ENCODE measurements around the gene SKOR1.

The SKOR1 gene

DNA sequence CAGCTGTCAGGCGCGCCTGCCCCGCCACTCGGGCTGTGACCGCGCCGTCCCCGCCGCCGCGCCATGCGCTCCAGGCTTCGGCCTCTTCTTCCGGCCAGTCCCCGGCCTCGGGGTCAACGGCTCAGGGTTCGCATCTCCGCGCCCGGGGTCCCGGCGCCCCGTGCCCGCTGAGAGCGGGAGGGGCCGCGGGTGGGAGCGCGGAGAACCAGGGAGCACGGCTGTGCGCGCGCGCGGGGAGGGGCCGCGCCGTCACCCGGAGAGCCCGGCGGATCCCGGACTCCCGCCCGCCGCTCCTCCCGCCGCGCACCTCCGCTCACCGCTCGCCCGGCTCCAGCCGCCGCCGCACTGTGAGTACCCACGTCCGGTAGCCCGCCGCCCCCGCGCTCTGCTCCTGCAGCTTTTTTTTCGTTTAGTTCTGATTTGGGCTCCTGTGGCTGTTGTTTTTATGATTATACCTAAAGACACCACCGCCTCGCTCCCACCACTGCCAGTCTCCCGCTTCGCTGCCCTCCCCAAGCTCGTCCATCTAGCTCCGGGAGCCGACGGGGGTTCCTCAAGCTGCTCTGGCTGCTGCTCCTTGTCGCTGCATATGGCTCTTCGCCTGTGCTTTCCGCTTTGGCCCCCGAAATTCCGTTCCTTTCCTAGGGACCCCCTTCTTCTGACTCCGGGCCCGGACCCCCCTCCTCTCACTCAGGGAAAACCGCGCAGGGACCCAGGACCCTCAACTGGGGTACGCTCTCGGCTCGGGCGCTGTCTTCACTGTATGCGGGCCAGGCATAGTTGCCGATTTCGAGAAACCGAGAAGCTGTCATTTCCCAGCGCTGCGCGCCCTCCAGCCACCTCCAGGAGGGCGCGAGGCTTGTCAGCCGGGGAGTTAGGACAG is 1.8 kb upstream of the SKOR1 start:
- TF ChIP-seq, protein P1, sequence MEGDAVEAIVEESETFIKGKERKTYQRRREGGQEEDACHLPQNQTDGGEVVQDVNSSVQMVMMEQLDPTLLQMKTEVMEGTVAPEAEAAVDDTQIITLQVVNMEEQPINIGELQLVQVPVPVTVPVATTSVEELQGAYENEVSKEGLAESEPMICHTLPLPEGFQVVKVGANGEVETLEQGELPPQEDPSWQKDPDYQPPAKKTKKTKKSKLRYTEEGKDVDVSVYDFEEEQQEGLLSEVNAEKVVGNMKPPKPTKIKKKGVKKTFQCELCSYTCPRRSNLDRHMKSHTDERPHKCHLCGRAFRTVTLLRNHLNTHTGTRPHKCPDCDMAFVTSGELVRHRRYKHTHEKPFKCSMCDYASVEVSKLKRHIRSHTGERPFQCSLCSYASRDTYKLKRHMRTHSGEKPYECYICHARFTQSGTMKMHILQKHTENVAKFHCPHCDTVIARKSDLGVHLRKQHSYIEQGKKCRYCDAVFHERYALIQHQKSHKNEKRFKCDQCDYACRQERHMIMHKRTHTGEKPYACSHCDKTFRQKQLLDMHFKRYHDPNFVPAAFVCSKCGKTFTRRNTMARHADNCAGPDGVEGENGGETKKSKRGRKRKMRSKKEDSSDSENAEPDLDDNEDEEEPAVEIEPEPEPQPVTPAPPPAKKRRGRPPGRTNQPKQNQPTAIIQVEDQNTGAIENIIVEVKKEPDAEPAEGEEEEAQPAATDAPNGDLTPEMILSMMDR (IDR thresholded peaks at IDR 0.05; ENCODE audit: control insufficient read depth, extremely low read depth, insufficient read depth) = no peak

GRCh38 chr15:67824197-67824968 is 926 bp upstream of the SKOR1 start:
- TF ChIP-seq, protein P1 (IDR thresholded peaks at IDR 0.05; ENCODE audit: control insufficient read depth, extremely low read depth, insufficient read depth) = no peak
- DNase-seq (ENCODE audit: low read depth) = no peak
- H3K4me3 ChIP-seq (ENCODE audit: low read depth, low read length) = no peak overlapping the region

More for the DNA sequence above, 1.8 kb upstream of the SKOR1 start:
- DNase-seq (ENCODE audit: low read depth) = no peak
- H3K4me3 ChIP-seq (ENCODE audit: low read depth, low read length) = no peak overlapping the region

GRCh38 chr15:67825881-67826716 is 790 bp downstream of the SKOR1 start:
- H3K4me3 ChIP-seq (ENCODE audit: low read depth, low read length) = no peak overlapping the region
- no peak for DNase-seq (ENCODE audit: low read depth)
- TF ChIP-seq, protein P1 (IDR thresholded peaks at IDR 0.05; ENCODE audit: control insufficient read depth, extremely low read depth, insufficient read depth) = no peak

DNA sequence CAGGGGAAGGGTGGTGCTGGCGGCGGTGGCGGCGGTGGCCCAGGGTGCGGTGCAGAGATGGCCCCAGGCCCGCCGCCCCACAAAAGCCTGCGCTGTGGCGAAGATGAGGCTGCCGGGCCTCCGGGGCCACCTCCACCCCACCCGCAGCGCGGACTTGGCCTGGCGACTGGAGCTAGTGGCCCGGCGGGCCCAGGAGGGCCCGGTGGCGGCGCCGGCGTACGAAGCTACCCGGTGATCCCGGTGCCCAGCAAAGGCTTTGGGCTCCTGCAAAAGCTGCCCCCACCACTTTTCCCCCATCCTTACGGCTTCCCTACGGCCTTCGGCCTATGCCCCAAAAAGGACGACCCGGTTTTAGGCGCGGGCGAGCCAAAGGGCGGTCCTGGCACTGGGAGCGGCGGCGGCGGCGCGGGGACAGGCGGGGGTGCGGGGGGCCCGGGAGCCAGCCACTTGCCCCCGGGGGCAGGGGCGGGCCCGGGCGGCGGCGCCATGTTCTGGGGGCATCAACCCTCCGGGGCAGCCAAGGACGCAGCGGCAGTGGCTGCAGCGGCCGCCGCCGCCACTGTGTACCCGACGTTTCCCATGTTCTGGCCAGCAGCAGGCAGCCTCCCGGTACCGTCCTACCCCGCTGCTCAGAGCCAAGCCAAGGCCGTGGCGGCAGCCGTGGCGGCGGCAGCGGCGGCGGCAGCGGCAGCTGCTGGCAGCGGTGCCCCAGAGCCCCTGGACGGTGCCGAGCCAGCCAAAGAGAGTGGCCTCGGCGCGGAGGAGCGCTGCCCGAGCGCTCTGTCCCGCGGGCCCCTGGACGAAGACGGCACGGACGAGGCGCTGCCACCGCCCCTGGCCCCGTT is 1.6 kb downstream of the SKOR1 start:
- TF ChIP-seq, protein P1 (IDR thresholded peaks at IDR 0.05; ENCODE audit: control insufficient read depth, extremely low read depth, insufficient read depth) = no peak
- no peak for DNase-seq (ENCODE audit: low read depth)
- no peak overlapping the region for H3K4me3 ChIP-seq (ENCODE audit: low read depth, low read length)

GRCh38 chr15:67827562-67828277 is 2.4 kb downstream of the SKOR1 start:
- TF ChIP-seq, protein P1 (IDR thresholded peaks at IDR 0.05; ENCODE audit: control insufficient read depth, extremely low read depth, insufficient read depth) = no peak
- H3K4me3 ChIP-seq (ENCODE audit: low read depth, low read length) = no peak overlapping the region
- DNase-seq (ENCODE audit: low read depth) = no peak
